ENCODE data around the gene STARD3. TPM values are rescaled to one million over a fixed set of nuclear protein-coding genes. Genes with fewer than 3 reads are reported as not detected.

The STARD3 gene
- total RNA-seq, 1 experiment from 2014 or later = 75.3 TPM

GRCh38 chr17:39614545-39615157, 22.3 kb upstream of the STARD3 start:
- no peak for TF ChIP-seq SP1 (CRISPR knock-in tag; conservative IDR thresholded peaks at IDR 0.05)
- TF ChIP-seq ZNF416 (CRISPR knock-in tag; IDR thresholded peaks at IDR 0.05) = no peak
- no peak for TF ChIP-seq CDX4 (CRISPR knock-in tag; IDR thresholded peaks at IDR 0.05; ENCODE audit: borderline replicate concordance)
- no peak for TF ChIP-seq KAT7 (CRISPR knock-in tag; IDR thresholded peaks at IDR 0.05; ENCODE audit: borderline replicate concordance)
- TF ChIP-seq NFE2L1 (CRISPR knock-in tag; IDR thresholded peaks at IDR 0.05) = no peak
- no peak for TF ChIP-seq FOXK1 (CRISPR knock-in tag; IDR thresholded peaks at IDR 0.05)
- TF ChIP-seq ZNF317 (CRISPR knock-in tag; IDR thresholded peaks at IDR 0.05; ENCODE audit: borderline replicate concordance, low read depth) = no peak
- no peak for TF ChIP-seq SOX15 (CRISPR knock-in tag; IDR thresholded peaks at IDR 0.05)
- no peak for TF ChIP-seq ZNF219 (CRISPR knock-in tag; IDR thresholded peaks at IDR 0.05; ENCODE audit: borderline replicate concordance)
- Mint-ChIP-seq H3K4me1 (peaks cover 3% of the 10 kb centered on the region), H3K27ac (no peak overlapping the region), H3K27me3 (ENCODE audit: low read depth) (peaks cover 87% of the 10 kb centered on the region), H3K36me3 (no peaks in the 10 kb centered on the region), H3K9me3 (no peaks in the 10 kb centered on the region), H3K4me3 (no peak overlapping the region)
- CTCF ChIA-PET = interaction anchor here (1.1 to 21.2 kb wide), 7 partner anchors 8 to 64 kb away, joined by 4 to 876 read pairs (median 14); partner anchors contain the start of genes PNMT and TCAP
- DNase-seq (ENCODE audit: low spot score) = no peak
- POLR2A ChIA-PET = interaction anchor here (0.7 kb wide), 1 partner anchor 264 kb away, joined by 4 read pairs; no protein-coding TSS in a partner anchor
- ATAC-seq = no peak

- no peak overlapping the region for H3K4me3 Mint-ChIP-seq
- CTCF ChIA-PET = interaction anchor here (1.1 to 21.2 kb wide), 6 partner anchors 7 to 65 kb away, joined by 4 to 876 read pairs (median 28); partner anchors contain the start of genes PNMT and TCAP
- DNase-seq (ENCODE audit: low spot score) (no peak), ATAC-seq (no peak)
- peaks cover 86% of the 10 kb centered on the region for H3K27me3 Mint-ChIP-seq (ENCODE audit: low read depth)
- no peaks in the 10 kb centered on the region for H3K36me3 Mint-ChIP-seq
- H3K9me3 Mint-ChIP-seq = no peaks in the 10 kb centered on the region
- TF ChIP-seq, protein P1, sequence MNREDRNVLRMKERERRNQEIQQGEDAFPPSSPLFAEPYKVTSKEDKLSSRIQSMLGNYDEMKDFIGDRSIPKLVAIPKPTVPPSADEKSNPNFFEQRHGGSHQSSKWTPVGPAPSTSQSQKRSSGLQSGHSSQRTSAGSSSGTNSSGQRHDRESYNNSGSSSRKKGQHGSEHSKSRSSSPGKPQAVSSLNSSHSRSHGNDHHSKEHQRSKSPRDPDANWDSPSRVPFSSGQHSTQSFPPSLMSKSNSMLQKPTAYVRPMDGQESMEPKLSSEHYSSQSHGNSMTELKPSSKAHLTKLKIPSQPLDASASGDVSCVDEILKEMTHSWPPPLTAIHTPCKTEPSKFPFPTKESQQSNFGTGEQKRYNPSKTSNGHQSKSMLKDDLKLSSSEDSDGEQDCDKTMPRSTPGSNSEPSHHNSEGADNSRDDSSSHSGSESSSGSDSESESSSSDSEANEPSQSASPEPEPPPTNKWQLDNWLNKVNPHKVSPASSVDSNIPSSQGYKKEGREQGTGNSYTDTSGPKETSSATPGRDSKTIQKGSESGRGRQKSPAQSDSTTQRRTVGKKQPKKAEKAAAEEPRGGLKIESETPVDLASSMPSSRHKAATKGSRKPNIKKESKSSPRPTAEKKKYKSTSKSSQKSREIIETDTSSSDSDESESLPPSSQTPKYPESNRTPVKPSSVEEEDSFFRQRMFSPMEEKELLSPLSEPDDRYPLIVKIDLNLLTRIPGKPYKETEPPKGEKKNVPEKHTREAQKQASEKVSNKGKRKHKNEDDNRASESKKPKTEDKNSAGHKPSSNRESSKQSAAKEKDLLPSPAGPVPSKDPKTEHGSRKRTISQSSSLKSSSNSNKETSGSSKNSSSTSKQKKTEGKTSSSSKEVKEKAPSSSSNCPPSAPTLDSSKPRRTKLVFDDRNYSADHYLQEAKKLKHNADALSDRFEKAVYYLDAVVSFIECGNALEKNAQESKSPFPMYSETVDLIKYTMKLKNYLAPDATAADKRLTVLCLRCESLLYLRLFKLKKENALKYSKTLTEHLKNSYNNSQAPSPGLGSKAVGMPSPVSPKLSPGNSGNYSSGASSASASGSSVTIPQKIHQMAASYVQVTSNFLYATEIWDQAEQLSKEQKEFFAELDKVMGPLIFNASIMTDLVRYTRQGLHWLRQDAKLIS (CRISPR knock-in tag; IDR thresholded peaks at IDR 0.05; ENCODE audit: borderline replicate concordance) = no peak
- no peak for TF ChIP-seq NFYB (CRISPR knock-in tag; conservative IDR thresholded peaks at IDR 0.05; ENCODE audit: low read depth)
- TF ChIP-seq ZNF121 (CRISPR knock-in tag; IDR thresholded peaks at IDR 0.05) = no peak
- TF ChIP-seq MYBL2 (CRISPR knock-in tag; IDR thresholded peaks at IDR 0.05) = no peak
- no peak for TF ChIP-seq CBFB (CRISPR knock-in tag; IDR thresholded peaks at IDR 0.05; ENCODE audit: low read depth)
- no peak for TF ChIP-seq EMX1 (CRISPR knock-in tag; IDR thresholded peaks at IDR 0.05)
- H3K4me1 Mint-ChIP-seq = peaks cover 3% of the 10 kb centered on the region
- H3K27ac Mint-ChIP-seq = no peak overlapping the region
- POLR2A ChIA-PET = no interaction called here
Measured at GRCh38 chr17:39615434-39615833, 21.5 kb upstream of the STARD3 start.

DNA sequence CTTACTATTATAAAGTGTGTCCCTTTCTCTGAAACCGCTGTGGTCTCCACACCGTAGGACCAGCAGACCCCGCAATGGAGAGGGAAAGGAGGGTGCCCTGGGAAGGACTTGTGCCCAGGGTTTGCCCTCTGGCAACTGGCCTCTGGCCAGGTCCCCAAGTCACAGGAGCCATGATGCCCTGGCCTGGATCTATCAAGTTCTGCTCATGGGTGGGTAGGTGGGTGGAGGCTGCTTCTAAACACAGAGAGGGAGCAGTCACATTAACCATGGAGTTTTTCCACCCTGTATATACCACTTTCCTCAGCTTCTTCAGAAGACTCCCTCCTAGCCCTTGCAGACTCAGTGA, 19.9 kb upstream of the STARD3 start:
- Mint-ChIP-seq H3K27ac (no peak overlapping the region), H3K4me3 (peak overlapping the region; percentile 57), H3K9me3 (no peaks in the 10 kb centered on the region), H3K36me3 (no peaks in the 10 kb centered on the region), H3K4me1 (peaks cover 4% of the 10 kb centered on the region), H3K27me3 (ENCODE audit: low read depth) (peaks cover 87% of the 10 kb centered on the region)
- CTCF ChIA-PET = interaction anchor here (1.2 to 23.6 kb wide), 5 partner anchors 16 to 136 kb away, joined by 4 to 876 read pairs (median 390); partner anchors contain the start of genes PNMT and TCAP
- POLR2A ChIA-PET = no interaction called here
- TF ChIP-seq GRHL2 (CRISPR knock-in tag; IDR thresholded peaks at IDR 0.05; ENCODE audit: insufficient replicate concordance, severe bottlenecking) = no peak
- TF ChIP-seq ZNF263 (CRISPR knock-in tag; IDR thresholded peaks at IDR 0.05; ENCODE audit: low read depth) = 0 out of 2 replicates have a peak, but pooled peaks have one; percentile 12
- DNase-seq (ENCODE audit: low spot score) = no peak
- ATAC-seq = no peak
